Measurements from ENCODE around the gene CCDC138.

DNA sequence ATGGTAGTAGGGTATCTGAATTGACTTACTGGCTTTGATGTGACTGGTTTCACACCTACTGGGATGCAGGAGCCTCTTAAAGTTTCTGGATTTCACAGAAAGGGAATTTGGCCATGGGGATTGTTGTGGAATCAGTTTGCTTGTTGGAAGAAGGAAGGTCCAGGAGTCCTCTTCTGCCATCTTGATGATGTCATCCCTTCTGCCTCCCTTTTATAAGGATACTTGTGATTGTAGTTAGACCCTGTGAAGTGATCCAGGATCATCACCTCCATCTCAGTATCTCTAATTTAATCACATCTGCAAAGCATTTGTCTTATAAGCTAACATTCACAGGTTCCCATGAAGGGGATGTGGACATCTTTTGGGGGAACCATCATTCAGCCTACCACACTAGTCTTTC, 79.5 kb downstream of the CCDC138 start:
- TF ChIP-seq POLR2AphosphoS5 (IDR thresholded peaks at IDR 0.05; ENCODE audit: borderline replicate concordance, low read depth, low read length): no peak
- TF ChIP-seq EZH2 (IDR thresholded peaks at IDR 0.05): no peak

Data from SK-N-MC (cell line).